HCT116 (cell line): ENCODE data around the gene MAP3K4. TPM values are rescaled to one million over a fixed set of nuclear protein-coding genes. Genes with fewer than 3 reads are reported as not detected.

Experiments
- ATAC-seq: fragments of 200-7000 bp; cut with Tn5 transposase; 2 replicates; pipeline ENCODE4 v1.9.1; 2020; ENCODE audit warnings: mild to moderate bottlenecking, moderate library complexity
- BruUV-seq: library from RNA; stranded (reverse); fragments of 400-500 nt; replicated peaks from 2 replicates; lab custom pipeline; 2021; lab: Mats Ljungman, UMichigan
- CTCF ChIA-PET: fragments of 300-600 bp; sonication (Branson Sonifier 250); formaldehyde crosslinking; loops from one replicate; lab custom pipeline; 2021; ENCODE audit warnings: antibody characterized with exemption; lab: Charles Lee
- POLR2A ChIA-PET: fragments of 300-600, 350-600 bp; sonication (Branson Sonifier 250); formaldehyde crosslinking; loops from one replicate; lab custom pipeline; 2021; ENCODE audit warnings: antibody characterized with exemption; lab: Charles Lee
- RAD21 ChIA-PET, 2 experiments: fragments of 300-600 bp; sonication (Branson Sonifier 250); formaldehyde crosslinking; loops; one replicate each; lab custom pipeline; 2023; ENCODE audit warnings: low total read pairs in 2 of 2; ENCODE audit not compliant: uncharacterized antibody in 2 of 2, unreplicated experiment in 2 of 2, low non-redundant PET in 1 of 2; lab: Charles Lee
- DNase-seq: peaks from one replicate; pipeline ENCODE4 v3.0.0-alpha.2; 2010; ENCODE audit warnings: low read depth, low spot score
- H2AFZ ChIP-seq: fragments of 200-600 bp; shearing (Covaris generic), sonication (generic); 2 replicates; pipeline ENCODE4 v1.6.1; 2017; ENCODE audit warnings: low read depth, mixed run types, mixed read lengths, antibody characterized with exemption, low read length; ENCODE audit not compliant: poor library complexity, severe bottlenecking
- H3K27ac ChIP-seq: 2 replicates; pipeline ENCODE4 v1.5.1; 2012; ENCODE audit warnings: low read depth, low read length
- H3K27me3 ChIP-seq: fragments of 200-600 bp; sonication (generic); 2 replicates; pipeline ENCODE4 v1.6.1; 2016; ENCODE audit warnings: mixed run types, low read length, mixed read lengths; ENCODE audit not compliant: insufficient read depth
- H3K36me3 ChIP-seq, 2 experiments: fragments of 200-500 bp in 1 of 2; fragments of 200-600 bp in 1 of 2; sonication (Bioruptor generic) in 1 of 2; sonication (generic) in 1 of 2; 2 replicates each; pipeline versions ENCODE4 v1.5.1 to v1.6.1; 2014 to 2016; ENCODE audit warnings: low read length in 2 of 2, inconsistent platforms in 1 of 2, mixed read lengths in 1 of 2, mixed run types in 1 of 2; ENCODE audit not compliant: insufficient read depth in 2 of 2, control insufficient read depth in 1 of 2
- H3K4me1 ChIP-seq, 2 experiments: fragments of 200-600 bp in 1 of 2; sonication (generic) in 1 of 2; 2 replicates each; pipeline versions ENCODE4 v1.5.1 to v1.6.1; 2012 to 2017; ENCODE audit warnings: low read length in 2 of 2, inconsistent platforms in 1 of 2, mild to moderate bottlenecking in 1 of 2, mixed read lengths in 1 of 2, mixed run types in 1 of 2, moderate library complexity in 1 of 2; ENCODE audit not compliant: insufficient read depth in 2 of 2, control insufficient read depth in 1 of 2
- H3K4me2 ChIP-seq: fragments of 200-600 bp; sonication (generic); 2 replicates; pipeline ENCODE4 v1.6.1; 2017; ENCODE audit warnings: mixed run types, low read length, mixed read lengths
- H3K4me3 ChIP-seq, 2 experiments: fragments of 200-600 bp in 1 of 2; sonication (generic) in 1 of 2; replicated peaks in 1 of 2; 2 replicates each; pipeline ENCODE4 v1.5.1; 2011 to 2016; ENCODE audit warnings: low read length in 2 of 2, control low read depth in 1 of 2, low read depth in 1 of 2, mild to moderate bottlenecking in 1 of 2, mixed read lengths in 1 of 2, mixed run types in 1 of 2
- H3K79me2 ChIP-seq: fragments of 200-600 bp; sonication (generic); 2 replicates; pipeline ENCODE4 v1.6.1; 2017; ENCODE audit warnings: mild to moderate bottlenecking, mixed run types, low read length, moderate library complexity, mixed read lengths; ENCODE audit not compliant: insufficient read depth
- H3K9ac ChIP-seq: fragments of 200-600 bp; sonication (generic); 2 replicates; pipeline ENCODE4 v1.6.1; 2016; ENCODE audit warnings: low read length, mixed read lengths
- H3K9me2 ChIP-seq: fragments of 200-600 bp; sonication (generic), shearing (Covaris generic); 2 replicates; pipeline ENCODE4 v1.6.1; 2017; ENCODE audit warnings: mixed run types, mild to moderate bottlenecking, moderate library complexity; ENCODE audit not compliant: insufficient read depth
- H3K9me3 ChIP-seq, 2 experiments: fragments of 200-500 bp in 1 of 2; fragments of 200-600 bp in 1 of 2; sonication (Bioruptor generic) in 1 of 2; sonication (generic) in 1 of 2; 2 replicates each; pipeline ENCODE4 v1.6.1; 2014 to 2017; ENCODE audit warnings: low read length in 2 of 2, mixed read lengths in 2 of 2, inconsistent platforms in 1 of 2, low read depth in 1 of 2, mild to moderate bottlenecking in 1 of 2, mixed run types in 1 of 2, moderate library complexity in 1 of 2; ENCODE audit not compliant: control insufficient read depth in 1 of 2, insufficient read depth in 1 of 2
- H4K20me1 ChIP-seq: fragments of 200-600 bp; sonication (generic), shearing (Covaris generic); 2 replicates; pipeline ENCODE4 v1.6.1; 2017; ENCODE audit warnings: mixed run types, mild to moderate bottlenecking, moderate library complexity; ENCODE audit not compliant: insufficient read depth
- TCF7L2 ChIP-seq: IDR thresholded peaks from 2 replicates; pipeline ENCODE4 v1.7.0; 2011; ENCODE audit warnings: borderline replicate concordance, inconsistent platforms; ENCODE audit not compliant: insufficient read depth, insufficient read length; ENCODE audit errors: extremely low read depth
- intact Hi-C: fragments of 100-400 bp; cut with micrococcal nuclease; formaldehyde crosslinking; loops from 2 replicates; pipeline ENCODE4 v1.10.0; 2022
- total RNA-seq: library from RNA; stranded (reverse); gene quantifications from one replicate; pipeline ENCODE4 v1.2.1, GENCODE V29; 2021; ENCODE audit not compliant: unreplicated experiment
- TF ChIP-seq, protein P1 (sequence below), 3 experiments: fragments of 200-600 bp in 1 of 3; sonication (generic) in 1 of 3; IDR thresholded peaks in 2 of 3; conservative IDR thresholded peaks in 1 of 3; 2 replicates each; pipeline ENCODE4 v1.5.1; 2012 to 2017; ENCODE audit warnings: low read depth in 2 of 3, low read length in 2 of 3, antibody characterized with exemption in 1 of 3, borderline replicate concordance in 1 of 3, control low read depth in 1 of 3, mild to moderate bottlenecking in 1 of 3, mixed read lengths in 1 of 3, mixed run types in 1 of 3, moderate library complexity in 1 of 3; ENCODE audit not compliant: insufficient read depth in 1 of 3

MAP3K4 gene
- total RNA-seq, 1 experiment from 2014 or later: 46.5 TPM

DNA sequence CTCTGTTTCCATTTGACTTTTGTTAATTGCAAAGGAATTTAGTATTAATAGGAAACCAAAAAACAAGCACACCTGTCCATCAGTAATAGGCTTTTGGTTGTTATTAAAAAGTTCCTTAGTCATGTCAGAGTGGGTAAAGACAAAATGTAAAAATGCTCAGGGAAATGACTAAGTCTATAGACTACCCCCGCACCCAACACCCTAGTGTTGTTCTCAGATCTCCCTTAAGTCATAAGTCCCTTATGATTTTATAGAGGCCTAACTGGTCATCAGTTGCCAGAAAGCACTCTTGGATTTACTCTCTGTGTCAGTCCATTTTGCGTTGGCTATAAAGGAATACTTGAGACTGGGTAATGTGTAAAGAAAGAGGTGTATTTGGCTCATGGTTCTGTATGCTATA lies 52.8 kb downstream of the MAP3K4 start:
- no peak overlapping the region for H3K4me2 ChIP-seq
- H3K9ac ChIP-seq: no peak overlapping the region
- no peaks in the 10 kb centered on the region for H3K4me1 ChIP-seq
- H3K9me2 ChIP-seq: no peaks in the 10 kb centered on the region
- H2AFZ ChIP-seq: no peak overlapping the region
- peaks cover 0 to 3% of the 10 kb centered on the region in 2 experiments; a peak in 1 of 4 replicates for H3K36me3 ChIP-seq
- BruUV-seq: no TSS peak
- ChIA-PET CTCF (no interaction called here), RAD21 (no interaction called here), POLR2A (no interaction called here)
- H3K4me3 ChIP-seq: no peak overlapping the region
- no peak for DNase-seq
- H3K9me3 ChIP-seq: no peaks in the 10 kb centered on the region
- no peak overlapping the region for H3K27ac ChIP-seq
- H4K20me1 ChIP-seq: no peaks in the 10 kb centered on the region; the same call in 1 of the 2 replicates
- TF ChIP-seq, protein P1, sequence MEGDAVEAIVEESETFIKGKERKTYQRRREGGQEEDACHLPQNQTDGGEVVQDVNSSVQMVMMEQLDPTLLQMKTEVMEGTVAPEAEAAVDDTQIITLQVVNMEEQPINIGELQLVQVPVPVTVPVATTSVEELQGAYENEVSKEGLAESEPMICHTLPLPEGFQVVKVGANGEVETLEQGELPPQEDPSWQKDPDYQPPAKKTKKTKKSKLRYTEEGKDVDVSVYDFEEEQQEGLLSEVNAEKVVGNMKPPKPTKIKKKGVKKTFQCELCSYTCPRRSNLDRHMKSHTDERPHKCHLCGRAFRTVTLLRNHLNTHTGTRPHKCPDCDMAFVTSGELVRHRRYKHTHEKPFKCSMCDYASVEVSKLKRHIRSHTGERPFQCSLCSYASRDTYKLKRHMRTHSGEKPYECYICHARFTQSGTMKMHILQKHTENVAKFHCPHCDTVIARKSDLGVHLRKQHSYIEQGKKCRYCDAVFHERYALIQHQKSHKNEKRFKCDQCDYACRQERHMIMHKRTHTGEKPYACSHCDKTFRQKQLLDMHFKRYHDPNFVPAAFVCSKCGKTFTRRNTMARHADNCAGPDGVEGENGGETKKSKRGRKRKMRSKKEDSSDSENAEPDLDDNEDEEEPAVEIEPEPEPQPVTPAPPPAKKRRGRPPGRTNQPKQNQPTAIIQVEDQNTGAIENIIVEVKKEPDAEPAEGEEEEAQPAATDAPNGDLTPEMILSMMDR (IDR thresholded peaks at IDR 0.05 in 2 of 3, conservative IDR thresholded peaks at IDR 0.05 in 1 of 3; ENCODE audit: borderline replicate concordance in 1 of 3, insufficient read depth in 1 of 3, low read depth in 2 of 3, low read length in 2 of 3): no peak
- no peaks in the 10 kb centered on the region for H3K27me3 ChIP-seq
- intact Hi-C loops: no loop called here
- peaks cover 9% of the 10 kb centered on the region; the same call in 1 of the 2 replicates for H3K79me2 ChIP-seq
- no peak for ATAC-seq

DNA sequence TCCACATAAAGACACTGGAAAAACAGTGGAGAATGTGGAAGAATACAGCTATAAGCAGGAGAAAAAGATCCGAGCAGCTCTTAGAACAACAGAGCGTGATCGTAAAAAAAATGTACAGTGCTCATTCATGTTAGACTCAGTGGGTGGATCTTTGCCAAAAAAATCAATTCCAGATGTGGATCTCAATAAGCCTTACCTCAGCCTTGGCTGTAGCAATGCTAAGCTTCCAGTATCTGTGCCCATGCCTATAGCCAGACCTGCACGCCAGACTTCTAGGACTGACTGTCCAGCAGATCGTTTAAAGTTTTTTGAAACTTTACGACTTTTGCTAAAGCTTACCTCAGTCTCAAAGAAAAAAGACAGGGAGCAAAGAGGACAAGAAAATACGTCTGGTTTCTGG lies 57.1 kb downstream of the MAP3K4 start:
- BruUV-seq: no TSS peak
- intact Hi-C loops: no loop called here
- Histone ChIP-seq H4K20me1 (no peaks in the 10 kb centered on the region; the same call in 1 of the 2 replicates), H3K79me2 (peaks cover 10% of the 10 kb centered on the region; the same call in 1 of the 2 replicates), H3K4me3 (no peak overlapping the region), H3K36me3 (no peaks in the 10 kb centered on the region), H2AFZ (no peak overlapping the region), H3K9me3 (no peaks in the 10 kb centered on the region), H3K4me2 (no peak overlapping the region), H3K9me2 (no peaks in the 10 kb centered on the region), H3K27me3 (no peaks in the 10 kb centered on the region), H3K9ac (no peak overlapping the region), H3K27ac (no peak overlapping the region), H3K4me1 (no peaks in the 10 kb centered on the region)
- CTCF ChIA-PET: no interaction called here
- TF ChIP-seq TCF7L2: no peak
- RAD21 ChIA-PET: no interaction called here
- DNase-seq (no peak), ATAC-seq (no peak)
- POLR2A ChIA-PET: no interaction called here
